ENCODE results near the gene TKT. TPM values are rescaled to one million over a fixed set of nuclear protein-coding genes. Genes with fewer than 3 reads are reported as not detected.

The TKT gene
- total and polyA plus RNA-seq, 2 of the 4 experiments (the other 2 are of a cell fraction): 280 to 349 TPM

DNA sequence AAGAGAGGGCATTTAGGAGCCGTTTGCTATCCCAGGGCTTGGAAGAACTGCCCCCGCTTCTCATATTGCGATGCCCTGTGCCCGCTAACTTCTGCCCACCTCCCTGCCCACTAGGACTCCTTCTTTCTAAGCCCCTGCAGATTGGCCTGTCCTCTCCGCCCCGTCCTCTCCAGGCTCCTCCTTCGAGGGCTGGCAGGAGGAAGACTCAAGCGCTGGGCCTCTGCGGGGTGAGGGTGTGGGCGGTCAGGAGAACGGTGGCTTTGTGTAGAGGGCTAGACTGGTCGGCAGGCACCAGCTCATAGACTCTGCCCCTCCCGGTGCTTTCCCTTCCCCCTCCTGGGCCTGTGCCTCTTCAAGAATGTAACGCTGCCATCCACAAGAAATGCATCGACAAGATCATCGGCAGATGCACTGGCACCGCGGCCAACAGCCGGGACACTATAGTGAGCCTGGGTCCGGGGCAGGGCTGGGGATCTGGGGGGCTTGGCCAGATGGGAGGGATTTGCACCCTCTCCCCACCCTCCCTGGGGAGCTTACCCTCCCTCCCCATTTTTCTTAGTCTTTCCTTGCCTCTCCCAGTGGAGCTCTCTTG, 73.0 kb downstream of the TKT start:
- Histone ChIP-seq H4K20me1 (ENCODE audit: insufficient read depth, low read length) (peaks cover 6% of the 10 kb centered on the region; the same call in 1 of the 2 replicates), H3K23ac (ENCODE audit: low read depth, low read length) (no peak overlapping the region), H3K79me1 (ENCODE audit: low read depth in 1 of 2, low read length in 2 of 2) (no peaks in the 10 kb centered on the region; a peak in 1 of 4 replicates), H4K91ac (ENCODE audit: insufficient read depth, low read depth, low read length) (no peak overlapping the region), H3K56ac (ENCODE audit: extremely low read depth, insufficient read depth, low read length) (no peak overlapping the region), H3K9ac (ENCODE audit: low read depth, low read length) (no peak overlapping the region), H2AFZ (replicated peaks; ENCODE audit: low read length, poor library complexity) (no peak overlapping the region), H4K8ac (ENCODE audit: low read depth in 2 of 2, low read length in 2 of 2) (no peak overlapping the region), H3K4me3 (ENCODE audit: insufficient read depth, low read depth, low read length) (no peak overlapping the region), H3K9me1 (ENCODE audit: insufficient read depth, low read length) (peaks cover 5% of the 10 kb centered on the region; the same call in 1 of the 2 replicates), H2BK15ac (ENCODE audit: low read depth, low read length) (no peak overlapping the region), H2BK20ac (ENCODE audit: low read depth, low read length) (no peak overlapping the region), H3K27me3 (ENCODE audit: control insufficient read depth, insufficient read depth, low read length) (no peaks in the 10 kb centered on the region), H4K5ac (ENCODE audit: low read depth, low read length) (no peak overlapping the region), H3K4ac (ENCODE audit: low read depth, low read length) (no peak overlapping the region), H3K27ac (ENCODE audit: insufficient read depth, low read length) (no peak overlapping the region), H2BK120ac (ENCODE audit: low read depth, low read length) (no peak overlapping the region), H2AK9ac (replicated peaks; ENCODE audit: low read depth, low read length, poor library complexity) (no peak overlapping the region), H3K4me1 (ENCODE audit: control insufficient read depth, insufficient read depth, low read length) (peaks cover 3% of the 10 kb centered on the region; the same call in 1 of the 2 replicates), H3K9me3 (ENCODE audit: control insufficient read depth, insufficient read depth, low read length) (no peaks in the 10 kb centered on the region), H2BK5ac (ENCODE audit: low read depth, low read length, poor library complexity, severe bottlenecking) (no peak overlapping the region), H3K36me3 (ENCODE audit: control insufficient read depth, insufficient read depth, low read length) (peaks cover 39% of the 10 kb centered on the region), H3K4me2 (ENCODE audit: low read depth, low read length) (no peak overlapping the region), H2AK5ac (ENCODE audit: low read depth, low read length) (no peak overlapping the region), H3K18ac (ENCODE audit: low read depth, low read length) (no peak overlapping the region), H3K14ac (replicated peaks; ENCODE audit: low read depth, low read length) (no peak overlapping the region)
- DNase-seq (no peak), ATAC-seq (ENCODE audit: low read depth) (no peak)
- no peak for TF ChIP-seq POLR2A (IDR thresholded peaks at IDR 0.05; ENCODE audit: low read depth, low read length)
- no peak for TF ChIP-seq MXI1 (IDR thresholded peaks at IDR 0.05; ENCODE audit: borderline replicate concordance, low read depth, low read length)
- no peak for TF ChIP-seq BHLHE40 (IDR thresholded peaks at IDR 0.05; ENCODE audit: low read depth, low read length)
- no peak for TF ChIP-seq CTCF (conservative IDR thresholded peaks at IDR 0.05; ENCODE audit: low read depth, low read length)
- TF ChIP-seq MAFK (IDR thresholded peaks at IDR 0.05; ENCODE audit: low read depth, low read length): no peak
- no peak for TF ChIP-seq MAZ (IDR thresholded peaks at IDR 0.05; ENCODE audit: borderline replicate concordance, low read depth, low read length)
- TF ChIP-seq RFX5 (IDR thresholded peaks at IDR 0.05; ENCODE audit: low read depth, low read length): no peak
- no peak for TF ChIP-seq SMC3 (IDR thresholded peaks at IDR 0.05; ENCODE audit: low read depth, low read length)
- no peak for TF ChIP-seq CHD1 (IDR thresholded peaks at IDR 0.05; ENCODE audit: low read depth, low read length)
- TF ChIP-seq, protein P1, sequence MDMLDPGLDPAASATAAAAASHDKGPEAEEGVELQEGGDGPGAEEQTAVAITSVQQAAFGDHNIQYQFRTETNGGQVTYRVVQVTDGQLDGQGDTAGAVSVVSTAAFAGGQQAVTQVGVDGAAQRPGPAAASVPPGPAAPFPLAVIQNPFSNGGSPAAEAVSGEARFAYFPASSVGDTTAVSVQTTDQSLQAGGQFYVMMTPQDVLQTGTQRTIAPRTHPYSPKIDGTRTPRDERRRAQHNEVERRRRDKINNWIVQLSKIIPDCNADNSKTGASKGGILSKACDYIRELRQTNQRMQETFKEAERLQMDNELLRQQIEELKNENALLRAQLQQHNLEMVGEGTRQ (IDR thresholded peaks at IDR 0.05; ENCODE audit: low read depth, low read length): no peak
- TF ChIP-seq, protein P2, sequence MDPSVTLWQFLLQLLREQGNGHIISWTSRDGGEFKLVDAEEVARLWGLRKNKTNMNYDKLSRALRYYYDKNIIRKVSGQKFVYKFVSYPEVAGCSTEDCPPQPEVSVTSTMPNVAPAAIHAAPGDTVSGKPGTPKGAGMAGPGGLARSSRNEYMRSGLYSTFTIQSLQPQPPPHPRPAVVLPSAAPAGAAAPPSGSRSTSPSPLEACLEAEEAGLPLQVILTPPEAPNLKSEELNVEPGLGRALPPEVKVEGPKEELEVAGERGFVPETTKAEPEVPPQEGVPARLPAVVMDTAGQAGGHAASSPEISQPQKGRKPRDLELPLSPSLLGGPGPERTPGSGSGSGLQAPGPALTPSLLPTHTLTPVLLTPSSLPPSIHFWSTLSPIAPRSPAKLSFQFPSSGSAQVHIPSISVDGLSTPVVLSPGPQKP (IDR thresholded peaks at IDR 0.05; ENCODE audit: borderline replicate concordance, low read depth, low read length): no peak
- TF ChIP-seq NFE2L2 (IDR thresholded peaks at IDR 0.05; ENCODE audit: low read depth, low read length): no peak
- no peak for TF ChIP-seq CEBPB (IDR thresholded peaks at IDR 0.05; ENCODE audit: low read depth, low read length)
- TF ChIP-seq RAD21 (IDR thresholded peaks at IDR 0.05; ENCODE audit: low read length): no peak
- TF ChIP-seq RCOR1 (IDR thresholded peaks at IDR 0.05; ENCODE audit: insufficient replicate concordance, low read length): no peak
- ChIA-PET POLR2A (ENCODE audit: unreplicated experiment) (no interaction called here), CTCF (no interaction called here)
- no TSS peak for BruUV-seq (replicated peaks)
- in situ Hi-C loops (cut with MboI; ENCODE audit: low sequenced_read_pairs) (no loop called here), intact Hi-C loops (cut with micrococcal nuclease) (no loop called here), dilution Hi-C loops (cut with HindIII; ENCODE audit: low sequenced_read_pairs, unreplicated experiment) (no loop called here)
- no CpG with 5 or more reads among the region's 20 CpGs for WGBS, 2 experiments (ENCODE audit: extremely low coverage in 2 of 2, insufficient read length in 1 of 2)

All from IMR-90 (cell line).